ENCODE data around the gene PLEKHA6.
"Not testable (repeated sequence)": the region's sequence is repeated elsewhere in the genome, so short reads cannot be mapped to it uniquely, and the experiment has no call there.

PLEKHA6 gene

GRCh38 chr1:204258213-204259115, 101.3 kb downstream of the PLEKHA6 start:
- no peak for DNase-seq

- no peak for DNase-seq
Observed at GRCh38 chr1:204257446-204257845, 102.3 kb downstream of the PLEKHA6 start.

GRCh38 chr1:204256531-204256930, 103.2 kb downstream of the PLEKHA6 start:
- DNase-seq, result no peak

- no peak for DNase-seq
Observed at GRCh38 chr1:204255966-204256365, 103.8 kb downstream of the PLEKHA6 start.

GRCh38 chr1:204255225-204255624, 104.5 kb downstream of the PLEKHA6 start:
- DNase-seq, result no peak

DNA sequence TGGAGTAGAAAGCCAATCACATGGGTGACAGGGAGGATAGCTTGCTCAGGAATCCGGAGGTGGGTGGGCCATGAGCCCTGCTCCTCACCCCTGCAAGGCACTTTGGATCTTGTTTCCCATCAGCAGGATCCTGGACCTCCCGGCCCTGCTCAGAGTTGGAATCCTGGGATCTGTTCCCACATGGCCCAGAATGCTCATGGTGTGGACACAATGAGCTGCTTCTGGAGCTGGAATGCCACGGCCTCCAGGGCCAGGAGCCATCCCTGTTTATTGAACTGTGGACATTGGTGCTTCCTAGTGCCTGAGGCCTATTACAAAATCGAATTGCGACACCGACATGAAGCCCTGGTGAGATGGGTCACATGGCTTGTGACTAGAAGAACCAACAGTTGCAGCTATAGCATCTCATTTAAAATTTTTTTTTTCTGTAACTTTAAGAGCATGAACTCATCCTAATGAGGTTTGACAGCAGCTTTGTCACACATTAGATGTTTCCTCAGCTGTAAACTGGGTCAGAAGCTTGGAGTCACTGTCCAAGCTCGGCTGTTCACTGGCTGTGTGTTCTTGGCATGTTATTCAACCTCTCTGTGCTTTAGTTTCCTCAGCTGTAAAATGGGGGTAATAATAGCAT, 105.6 kb downstream of the PLEKHA6 start:
- no peak for DNase-seq

DNA sequence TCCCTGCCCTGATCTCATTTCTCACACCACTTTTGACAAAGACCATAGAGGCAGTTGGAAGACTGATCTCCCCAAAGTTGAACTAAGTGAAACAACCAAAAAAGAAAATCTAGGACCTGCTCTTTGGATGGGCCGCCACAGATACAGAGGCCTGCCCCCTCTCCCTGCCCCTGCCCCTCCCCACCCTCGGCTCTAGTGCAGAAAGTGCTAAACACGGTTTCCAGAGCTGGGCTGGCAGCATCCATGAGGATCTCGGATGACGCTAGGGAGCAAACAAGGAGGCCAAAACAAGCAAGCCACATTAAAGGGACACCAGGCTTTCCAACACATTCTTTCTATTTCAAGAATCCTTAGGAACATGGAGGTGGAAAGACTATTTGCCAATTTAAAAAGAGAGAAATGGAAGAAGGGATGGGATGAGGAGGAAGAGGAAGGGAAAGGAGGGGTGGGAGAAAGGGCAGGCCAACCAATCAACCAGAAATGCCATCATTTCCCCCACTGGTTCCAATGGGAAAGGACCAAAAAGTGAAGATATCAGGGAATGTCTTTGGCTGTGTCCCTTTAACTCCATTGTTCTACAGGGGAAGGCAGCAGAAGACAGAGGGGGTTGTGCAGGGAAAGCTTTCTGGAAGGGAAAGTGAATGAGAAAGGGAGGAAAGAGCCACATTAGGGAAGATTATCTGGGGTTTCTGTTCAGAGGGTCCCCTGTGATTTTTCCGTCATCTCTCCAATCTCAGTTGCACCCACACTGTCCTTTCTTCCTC, 107.6 kb downstream of the PLEKHA6 start:
- DNase-seq, result no peak

DNA sequence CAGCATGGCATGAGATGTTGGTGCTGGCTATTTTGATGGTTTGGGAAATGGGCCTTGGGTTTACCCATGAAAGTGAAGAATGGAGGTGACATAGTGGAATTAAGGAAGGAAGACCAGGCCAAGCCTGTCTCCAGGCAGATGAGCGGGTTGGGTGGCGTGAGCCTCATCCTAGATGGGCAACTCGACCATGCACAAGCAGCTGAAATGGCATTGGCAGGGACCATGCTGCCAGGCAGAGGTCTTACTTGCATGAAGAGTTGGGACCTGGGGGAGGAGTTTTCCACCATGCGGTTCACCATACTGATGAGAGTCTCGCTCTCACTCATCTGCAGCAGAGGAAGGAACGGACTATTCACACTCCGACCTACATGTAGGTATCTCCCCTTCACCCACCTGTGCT, 108.4 kb downstream of the PLEKHA6 start:
- no peak for DNase-seq

DNA sequence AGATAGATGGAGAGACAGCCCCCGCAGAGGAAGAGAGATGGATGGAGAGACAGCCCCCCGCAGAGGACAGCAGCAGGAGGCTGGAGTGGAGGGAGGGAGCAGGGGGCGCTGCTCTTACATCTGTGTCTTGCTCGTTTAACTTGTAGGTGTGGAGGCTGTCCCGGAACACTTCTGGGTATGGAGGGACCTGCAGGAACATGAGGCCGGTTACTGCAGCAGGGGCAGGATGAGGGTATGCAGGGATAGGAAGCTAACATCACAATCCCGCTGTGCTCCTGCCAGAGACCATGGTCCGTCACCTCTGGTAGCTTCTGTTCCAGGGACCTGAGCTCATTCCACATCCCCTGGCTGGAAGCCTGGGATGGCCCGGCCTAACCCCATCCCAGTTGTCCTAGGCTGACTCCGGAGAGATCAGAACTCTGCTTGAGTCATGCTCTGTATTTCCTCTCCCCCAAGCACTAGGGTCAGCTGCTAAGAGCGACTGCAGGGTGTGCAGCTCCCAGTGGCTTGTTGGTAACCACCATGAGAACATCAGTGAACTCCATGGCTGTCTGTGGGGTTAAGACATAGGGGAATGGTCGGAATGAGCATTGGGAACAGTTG, 109.2 kb downstream of the PLEKHA6 start:
- DNase-seq, result no peak

DNA sequence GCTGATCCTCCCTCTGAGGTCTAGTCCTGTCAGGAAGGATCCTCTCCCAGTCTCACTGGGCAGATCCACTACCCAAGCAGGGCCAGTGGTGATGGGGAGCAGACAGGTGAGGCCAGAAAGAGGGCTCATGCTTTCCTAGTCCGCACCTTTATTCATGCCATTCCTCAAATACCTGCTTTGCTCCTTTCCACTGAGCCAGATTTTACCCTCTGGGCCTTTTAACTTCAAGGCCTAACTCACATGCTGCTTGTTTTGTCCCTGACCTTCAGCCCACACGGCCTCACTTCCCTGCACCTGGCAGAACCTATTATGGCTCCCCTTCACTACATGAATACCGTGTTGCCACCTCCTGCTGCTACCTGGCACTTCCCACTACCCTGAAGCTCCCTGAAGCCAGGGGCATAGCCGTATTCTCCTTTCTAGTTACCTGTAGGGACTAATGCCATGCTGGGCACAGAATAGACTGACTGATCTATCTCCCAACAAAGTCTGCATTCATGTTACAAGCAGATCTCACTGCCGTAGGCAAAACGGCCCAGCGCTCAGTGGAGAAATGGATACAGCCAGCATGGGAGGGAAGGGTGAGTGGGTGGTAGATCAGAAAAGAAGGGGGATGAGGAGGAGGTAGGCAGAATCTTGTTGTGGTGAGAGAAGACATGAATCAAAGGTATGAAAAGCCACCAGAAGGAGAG, 109.8 kb downstream of the PLEKHA6 start:
- DNase-seq, result no peak

DNA sequence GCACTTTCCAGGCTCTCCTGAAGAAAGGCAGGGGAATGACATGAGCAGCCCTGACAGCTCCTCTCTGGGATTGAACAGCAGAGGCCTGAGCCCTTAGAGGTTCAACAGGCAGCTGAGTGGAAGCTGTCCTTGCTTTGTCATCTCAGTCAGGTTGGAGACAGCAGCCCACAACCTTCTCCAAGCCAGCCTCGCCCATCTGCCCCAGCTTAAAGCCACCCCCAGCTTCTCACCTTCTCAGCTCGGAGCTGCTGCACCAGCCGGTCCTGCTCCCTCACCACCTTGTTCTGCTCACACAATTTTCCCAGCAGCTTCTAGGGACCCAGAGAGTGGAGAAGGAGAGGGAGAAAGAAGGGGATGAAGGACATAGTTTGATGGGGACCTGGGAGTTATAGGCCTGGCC, 110.8 kb downstream of the PLEKHA6 start:
- DNase-seq, result no peak

DNA sequence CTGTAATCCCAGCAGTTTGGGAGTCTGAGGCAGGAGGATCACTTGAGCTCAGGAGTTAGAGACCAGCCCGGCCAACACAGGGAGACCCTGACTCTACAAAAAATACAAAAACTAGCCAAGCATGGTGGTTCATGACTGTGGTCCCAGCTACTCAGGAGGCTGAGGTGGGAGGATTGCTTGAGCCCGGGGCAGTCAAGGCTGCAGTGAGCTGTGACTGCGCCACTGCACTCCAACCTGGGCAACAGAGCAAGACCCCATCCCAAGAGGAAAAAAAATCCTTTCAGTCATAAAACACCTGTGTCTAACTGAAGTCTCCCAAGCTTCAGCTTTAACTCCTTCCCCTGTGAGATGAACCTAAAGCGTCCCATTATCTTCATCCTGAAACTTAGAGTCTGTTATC, 112.9 kb downstream of the PLEKHA6 start:
- no peak for DNase-seq

DNA sequence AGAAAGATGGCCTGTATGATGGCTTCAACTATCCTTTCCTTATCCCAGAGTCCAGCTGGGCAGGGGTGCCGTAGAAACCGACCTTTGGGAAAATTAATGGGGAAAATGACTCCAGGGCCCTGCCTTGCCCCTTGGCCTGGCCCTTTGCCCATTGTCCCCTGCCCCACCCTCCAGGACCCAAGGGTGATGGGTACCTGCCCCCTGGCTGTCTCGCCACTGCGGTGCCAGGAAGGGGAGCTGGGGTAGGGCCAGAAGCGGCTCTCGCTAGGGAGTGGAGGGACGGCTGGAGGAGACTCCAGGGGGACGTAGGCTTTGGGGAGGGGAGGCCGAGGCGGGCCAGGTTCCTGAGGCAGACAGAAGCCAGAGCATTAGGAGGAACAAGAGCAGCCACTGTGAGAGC, 116.8 kb downstream of the PLEKHA6 start:
- no peak for DNase-seq

DNA sequence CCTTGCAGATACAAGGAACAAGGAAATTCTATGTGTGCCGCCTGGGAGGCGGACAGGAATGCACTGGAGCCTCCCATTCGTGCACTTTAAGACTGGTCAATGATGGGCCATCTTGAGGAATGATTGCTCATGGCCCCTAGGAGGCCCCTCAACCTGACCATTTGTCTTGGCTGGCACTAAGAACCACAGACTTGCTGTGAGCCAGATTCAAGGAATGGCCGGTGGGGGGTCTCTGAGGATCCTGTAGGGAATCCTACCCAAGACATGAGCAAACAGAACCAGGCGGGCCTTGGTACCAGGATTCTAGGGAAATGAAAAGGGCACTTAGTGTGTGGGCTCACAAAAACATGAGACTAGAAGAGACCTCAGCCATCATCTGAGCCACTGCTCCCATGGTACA, 117.8 kb downstream of the PLEKHA6 start:
- no peak for DNase-seq

- DNase-seq, result no peak
Observed at GRCh38 chr1:204241050-204241449, 118.7 kb downstream of the PLEKHA6 start.

DNA sequence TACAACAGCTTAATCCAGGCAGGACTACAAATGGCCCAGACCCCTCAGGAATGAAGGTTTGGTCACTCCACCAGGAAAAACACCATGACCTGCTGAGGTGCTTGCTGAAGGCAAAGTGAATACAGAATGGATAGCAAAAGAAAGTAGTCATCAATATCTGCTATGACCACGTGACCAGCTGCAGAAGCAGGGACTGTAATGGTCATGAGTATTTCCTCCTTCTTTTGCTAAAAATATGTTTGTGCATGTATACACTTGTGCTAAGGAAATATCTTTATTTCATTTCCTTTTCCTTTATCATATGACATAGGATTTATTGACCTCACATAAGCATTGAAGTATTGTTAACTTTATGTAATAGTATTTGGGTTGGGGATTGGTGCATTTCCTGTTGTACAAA, 119.5 kb downstream of the PLEKHA6 start:
- DNase-seq, result no peak

- not testable (repeated sequence) for DNase-seq
Observed at GRCh38 chr1:204239401-204239800, 120.3 kb downstream of the PLEKHA6 start.

- DNase-seq, result not testable (repeated sequence)
Observed at GRCh38 chr1:204238520-204238919, 121.2 kb downstream of the PLEKHA6 start.

DNA sequence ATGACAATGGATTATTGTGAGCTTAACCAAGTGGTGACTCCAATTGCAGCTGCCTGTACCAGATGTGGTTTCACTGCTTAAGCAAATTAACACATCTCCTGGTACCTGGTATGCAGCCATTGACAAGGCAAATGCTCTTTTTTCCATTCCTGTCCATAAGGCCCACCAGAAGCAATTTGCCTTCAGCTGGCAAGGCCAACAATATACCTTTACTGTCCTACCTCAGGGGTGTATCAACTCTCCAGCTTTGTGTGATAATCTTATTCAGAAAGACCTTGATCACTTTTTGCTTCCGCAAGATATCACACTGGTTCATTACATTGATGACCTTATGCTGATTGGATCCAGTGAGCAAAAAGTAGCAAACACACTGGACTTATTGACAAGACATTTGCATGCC, 122.2 kb downstream of the PLEKHA6 start:
- not testable (repeated sequence) for DNase-seq

DNA sequence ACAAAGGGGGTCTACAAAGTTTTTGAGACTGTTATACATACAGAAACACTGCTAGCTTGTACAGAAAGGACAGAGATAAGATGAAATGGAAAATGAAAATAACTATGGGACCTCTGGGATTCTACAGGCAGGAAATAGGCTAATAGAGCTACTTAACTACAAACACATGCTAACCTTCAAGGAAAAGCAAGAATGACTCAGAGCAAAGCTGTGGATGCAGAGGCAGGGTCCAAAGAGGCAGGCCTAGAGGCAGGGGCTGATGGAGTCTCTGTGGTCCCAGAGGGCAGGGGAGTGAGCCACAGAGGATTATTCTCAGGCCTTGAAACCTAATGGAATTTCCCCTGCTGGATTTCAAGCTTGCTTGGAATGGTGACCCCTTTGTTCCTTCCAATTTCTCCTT, 127.2 kb downstream of the PLEKHA6 start:
- no peak for DNase-seq

- DNase-seq, result no peak
Observed at GRCh38 chr1:204230211-204230610, 129.5 kb downstream of the PLEKHA6 start.

- no peak for DNase-seq
Observed at GRCh38 chr1:204228896-204229295, 130.8 kb downstream of the PLEKHA6 start.

All from activated T-cell treated with anti-CD3 and anti-CD28 coated beads for 4 hours (primary cell).